OCI-LY3 (cell line): ENCODE measurements around the gene PIK3CD.

ENCODE experiments used
- EZH2phosphoT487 ChIP-seq: fragments of 200-600 bp; shearing (Covaris generic); IDR thresholded peaks from 2 replicates; pipeline ENCODE4 v1.6.1; 2018; ENCODE audit warnings: antibody characterized with exemption, mixed run types, low read depth
- TF ChIP-seq, protein P1 (sequence below): fragments of 200-600, 300-600 bp; sonication (generic); IDR thresholded peaks from 2 replicates; pipeline ENCODE4 v1.5.1; 2014; ENCODE audit warnings: antibody characterized with exemption, low read length, low read depth

DNA sequence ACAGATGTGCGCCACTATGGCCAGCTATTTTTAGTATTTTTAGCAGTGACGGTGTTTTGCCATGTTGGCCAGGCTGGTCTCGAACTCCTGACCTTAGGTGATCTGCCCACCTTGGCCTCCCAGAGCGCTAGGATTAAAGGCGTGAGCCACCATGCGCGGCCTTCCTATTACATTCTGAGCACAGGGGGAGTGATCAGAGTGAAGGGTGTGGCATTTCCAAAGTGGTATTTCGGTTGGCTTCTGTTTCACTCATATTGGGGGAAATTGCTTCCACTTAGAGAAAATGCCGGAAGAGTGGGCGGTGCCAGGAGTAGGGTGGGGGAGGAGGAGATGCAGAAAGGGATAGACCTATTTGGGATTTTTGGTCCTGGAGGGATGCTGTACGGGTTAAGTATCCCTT lies 4.3 kb downstream of the PIK3CD start:
- TF ChIP-seq, protein P1, sequence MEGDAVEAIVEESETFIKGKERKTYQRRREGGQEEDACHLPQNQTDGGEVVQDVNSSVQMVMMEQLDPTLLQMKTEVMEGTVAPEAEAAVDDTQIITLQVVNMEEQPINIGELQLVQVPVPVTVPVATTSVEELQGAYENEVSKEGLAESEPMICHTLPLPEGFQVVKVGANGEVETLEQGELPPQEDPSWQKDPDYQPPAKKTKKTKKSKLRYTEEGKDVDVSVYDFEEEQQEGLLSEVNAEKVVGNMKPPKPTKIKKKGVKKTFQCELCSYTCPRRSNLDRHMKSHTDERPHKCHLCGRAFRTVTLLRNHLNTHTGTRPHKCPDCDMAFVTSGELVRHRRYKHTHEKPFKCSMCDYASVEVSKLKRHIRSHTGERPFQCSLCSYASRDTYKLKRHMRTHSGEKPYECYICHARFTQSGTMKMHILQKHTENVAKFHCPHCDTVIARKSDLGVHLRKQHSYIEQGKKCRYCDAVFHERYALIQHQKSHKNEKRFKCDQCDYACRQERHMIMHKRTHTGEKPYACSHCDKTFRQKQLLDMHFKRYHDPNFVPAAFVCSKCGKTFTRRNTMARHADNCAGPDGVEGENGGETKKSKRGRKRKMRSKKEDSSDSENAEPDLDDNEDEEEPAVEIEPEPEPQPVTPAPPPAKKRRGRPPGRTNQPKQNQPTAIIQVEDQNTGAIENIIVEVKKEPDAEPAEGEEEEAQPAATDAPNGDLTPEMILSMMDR, result no peak
- TF ChIP-seq EZH2phosphoT487, result no peak
